Measurements from ENCODE around the gene ADGRD2.

ADGRD2 gene

DNA sequence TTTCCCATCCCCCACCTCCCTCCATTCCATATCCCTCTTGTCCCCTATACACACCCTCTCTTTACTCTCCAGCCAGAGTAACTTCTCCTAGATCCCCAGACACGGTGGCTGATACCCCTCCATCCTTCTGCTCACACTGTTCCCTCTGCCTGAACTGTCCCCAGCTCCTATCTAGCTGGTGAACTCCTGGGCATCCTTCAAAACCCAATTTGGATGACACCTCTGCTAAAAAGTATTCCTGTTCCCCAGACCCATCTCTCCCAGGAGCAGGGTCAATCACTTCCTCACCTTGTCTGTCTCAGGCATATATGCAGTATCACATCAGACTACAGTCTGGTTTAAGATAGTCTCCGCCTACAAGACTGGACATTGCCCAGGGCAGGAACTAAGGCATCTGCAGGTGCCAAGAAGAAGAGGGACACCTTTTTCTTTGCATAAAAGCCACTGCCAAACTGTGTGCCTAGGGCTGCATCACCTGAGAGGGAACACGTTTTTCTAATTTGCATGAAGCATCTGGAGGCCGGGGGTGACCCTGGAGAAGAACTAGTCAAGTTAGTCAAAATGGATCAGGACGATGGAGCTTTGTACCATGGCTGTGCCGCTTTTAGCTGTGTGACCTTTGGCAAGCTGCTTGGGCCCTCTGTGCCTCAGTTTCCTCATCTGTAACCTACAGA lies 29.8 kb downstream of the ADGRD2 start:
- no peak overlapping the region for H4K91ac ChIP-seq (ENCODE audit: low read length)
- H3K4me2 ChIP-seq (ENCODE audit: low read length, poor library complexity, severe bottlenecking): no peak overlapping the region
- no peak overlapping the region for H2BK12ac ChIP-seq (ENCODE audit: low read length in 2 of 2)
- no peak overlapping the region for H2AK5ac ChIP-seq (ENCODE audit: low read length, severe bottlenecking)
- no peak overlapping the region for H2BK120ac ChIP-seq (ENCODE audit: low read depth, low read length)
- no peak overlapping the region for H3K4me3 ChIP-seq (ENCODE audit: insufficient read depth in 1 of 2, low read depth in 1 of 2, low read length in 2 of 2)
- H4K8ac ChIP-seq (ENCODE audit: low read length): no peak overlapping the region
- no peak overlapping the region for H2BK15ac ChIP-seq (ENCODE audit: low read depth, poor library complexity, severe bottlenecking)
- 76% methylated on average over 6 of the region's 6 CpGs for whole genome bisulfite sequencing
- H3K23ac ChIP-seq (ENCODE audit: low read length in 2 of 2): no peak overlapping the region
- no peak overlapping the region for H3K4ac ChIP-seq (ENCODE audit: low read depth in 1 of 2, low read length in 2 of 2)
- no peaks in the 10 kb centered on the region for H3K9me3 ChIP-seq (ENCODE audit: control insufficient read depth, low read length)
- H2BK5ac ChIP-seq (ENCODE audit: low read depth, low read length, poor library complexity, severe bottlenecking): no peak overlapping the region
- no peak overlapping the region for H3K14ac ChIP-seq (ENCODE audit: low read length in 2 of 2)
- no peaks in the 10 kb centered on the region for H3K79me1 ChIP-seq (replicated peaks; ENCODE audit: low read length, poor library complexity, severe bottlenecking)
- DNase-seq: no peak
- H3K27ac ChIP-seq (ENCODE audit: low read length, poor library complexity, severe bottlenecking): no peak overlapping the region
- H3K18ac ChIP-seq (ENCODE audit: low read depth in 1 of 2, low read length in 2 of 2): no peak overlapping the region
- H2AFZ ChIP-seq (ENCODE audit: low read depth, low read length): no peak overlapping the region
- peaks cover 11% of the 10 kb centered on the region for H3K4me1 ChIP-seq (ENCODE audit: control insufficient read depth, insufficient read depth, low read depth, low read length)
- no peak overlapping the region for H3K9ac ChIP-seq (ENCODE audit: low read length)
- peaks cover 70 to 86% of the 10 kb centered on the region in 2 experiments for H3K27me3 ChIP-seq (ENCODE audit: control insufficient read depth in 1 of 2, insufficient read depth in 1 of 2, low read length in 2 of 2)
- H3K36me3 ChIP-seq (ENCODE audit: control insufficient read depth in 1 of 2, insufficient read depth in 2 of 2, low read depth in 1 of 2, low read length in 2 of 2): no peaks in the 10 kb centered on the region

DNA sequence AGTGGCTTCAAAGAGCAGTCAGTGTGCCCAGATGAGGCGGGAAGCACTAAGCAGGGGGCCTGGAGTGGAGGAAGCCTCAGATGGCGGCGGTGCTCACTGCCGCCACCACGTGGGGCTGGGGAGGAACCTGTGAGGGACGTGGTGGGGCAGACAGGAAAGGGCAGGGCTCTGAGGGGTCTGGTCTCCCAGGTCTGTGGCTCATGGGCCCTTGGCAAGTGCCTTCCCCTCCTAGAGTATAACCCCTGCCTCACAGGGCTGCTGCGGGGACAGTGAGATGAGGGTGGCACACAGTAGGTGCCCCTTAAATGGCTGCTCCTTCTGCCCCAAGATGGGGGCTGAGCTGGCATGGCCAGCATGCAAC lies 30.4 kb downstream of the ADGRD2 start:
- H3K23ac ChIP-seq (ENCODE audit: low read length in 2 of 2): no peak overlapping the region
- 21% methylated on average over 6 of the region's 7 CpGs for WGBS
- no peaks in the 10 kb centered on the region for H3K36me3 ChIP-seq (ENCODE audit: control insufficient read depth in 1 of 2, insufficient read depth in 2 of 2, low read depth in 1 of 2, low read length in 2 of 2)
- H3K27ac ChIP-seq (ENCODE audit: low read length, poor library complexity, severe bottlenecking): no peak overlapping the region
- H4K8ac ChIP-seq (ENCODE audit: low read length): no peak overlapping the region
- no peak overlapping the region for H4K91ac ChIP-seq (ENCODE audit: low read length)
- H2BK120ac ChIP-seq (ENCODE audit: low read depth, low read length): no peak overlapping the region
- H3K4me3 ChIP-seq (ENCODE audit: insufficient read depth in 1 of 2, low read depth in 1 of 2, low read length in 2 of 2): no peak overlapping the region
- no peak overlapping the region for H2AK5ac ChIP-seq (ENCODE audit: low read length, severe bottlenecking)
- no peaks in the 10 kb centered on the region for H3K79me1 ChIP-seq (replicated peaks; ENCODE audit: low read length, poor library complexity, severe bottlenecking)
- H3K4ac ChIP-seq (ENCODE audit: low read depth in 1 of 2, low read length in 2 of 2): no peak overlapping the region
- no peak overlapping the region for H3K18ac ChIP-seq (ENCODE audit: low read depth in 1 of 2, low read length in 2 of 2)
- no peak overlapping the region for H3K4me2 ChIP-seq (ENCODE audit: low read length, poor library complexity, severe bottlenecking)
- H3K14ac ChIP-seq (ENCODE audit: low read length in 2 of 2): no peak overlapping the region
- DNase-seq: peak; percentile 26
- no peak overlapping the region for H3K9ac ChIP-seq (ENCODE audit: low read length)
- no peak overlapping the region for H2BK12ac ChIP-seq (ENCODE audit: low read length in 2 of 2)
- no peak overlapping the region for H2AFZ ChIP-seq (ENCODE audit: low read depth, low read length)
- H3K27me3 ChIP-seq (ENCODE audit: control insufficient read depth in 1 of 2, insufficient read depth in 1 of 2, low read length in 2 of 2): peaks cover 67 to 86% of the 10 kb centered on the region in 2 experiments
- no peak overlapping the region for H2BK5ac ChIP-seq (ENCODE audit: low read depth, low read length, poor library complexity, severe bottlenecking)
- H2BK15ac ChIP-seq (ENCODE audit: low read depth, poor library complexity, severe bottlenecking): no peak overlapping the region
- no peaks in the 10 kb centered on the region for H3K9me3 ChIP-seq (ENCODE audit: control insufficient read depth, low read length)
- H3K4me1 ChIP-seq (ENCODE audit: control insufficient read depth, insufficient read depth, low read depth, low read length): peaks cover 11% of the 10 kb centered on the region

DNA sequence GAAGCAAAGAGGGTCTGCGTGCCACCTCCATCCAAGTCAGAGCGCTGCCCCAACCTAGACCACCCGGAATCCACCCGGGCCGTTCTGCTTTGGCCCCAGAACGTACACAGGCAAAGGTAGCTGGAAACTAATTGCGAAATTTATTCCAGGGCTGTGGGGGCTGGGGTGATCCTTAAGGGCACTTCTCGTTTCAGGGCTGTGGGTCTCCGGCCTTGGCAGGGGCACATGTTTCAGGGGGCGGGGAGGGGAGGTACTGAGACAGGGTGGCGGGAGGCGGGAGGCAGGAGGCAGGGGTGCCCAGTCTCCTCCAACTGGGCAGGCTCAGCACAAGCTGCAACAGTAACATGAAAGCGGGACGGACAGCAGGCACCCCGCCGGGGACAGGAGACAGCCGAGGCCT lies 30.9 kb downstream of the ADGRD2 start:
- Histone ChIP-seq H3K27ac (ENCODE audit: low read length, poor library complexity, severe bottlenecking) (no peak overlapping the region), H2BK120ac (ENCODE audit: low read depth, low read length) (no peak overlapping the region), H3K23ac (ENCODE audit: low read length in 2 of 2) (no peak overlapping the region), H3K79me1 (replicated peaks; ENCODE audit: low read length, poor library complexity, severe bottlenecking) (no peaks in the 10 kb centered on the region), H3K14ac (ENCODE audit: low read length in 2 of 2) (no peak overlapping the region), H3K18ac (ENCODE audit: low read depth in 1 of 2, low read length in 2 of 2) (no peak overlapping the region), H3K36me3 (ENCODE audit: control insufficient read depth in 1 of 2, insufficient read depth in 2 of 2, low read depth in 1 of 2, low read length in 2 of 2) (no peaks in the 10 kb centered on the region), H3K4me1 (ENCODE audit: control insufficient read depth, insufficient read depth, low read depth, low read length) (peaks cover 11% of the 10 kb centered on the region), H2BK15ac (ENCODE audit: low read depth, poor library complexity, severe bottlenecking) (no peak overlapping the region), H2BK12ac (ENCODE audit: low read length in 2 of 2) (no peak overlapping the region), H2AFZ (ENCODE audit: low read depth, low read length) (no peak overlapping the region), H2AK5ac (ENCODE audit: low read length, severe bottlenecking) (no peak overlapping the region), H3K4me3 (ENCODE audit: insufficient read depth in 1 of 2, low read depth in 1 of 2, low read length in 2 of 2) (no peak overlapping the region), H3K9ac (ENCODE audit: low read length) (no peak overlapping the region), H3K27me3 (ENCODE audit: control insufficient read depth in 1 of 2, insufficient read depth in 1 of 2, low read length in 2 of 2) (peaks cover 63 to 86% of the 10 kb centered on the region in 2 experiments), H3K4ac (ENCODE audit: low read depth in 1 of 2, low read length in 2 of 2) (no peak overlapping the region), H2BK5ac (ENCODE audit: low read depth, low read length, poor library complexity, severe bottlenecking) (no peak overlapping the region), H3K9me3 (ENCODE audit: control insufficient read depth, low read length) (no peaks in the 10 kb centered on the region), H4K91ac (ENCODE audit: low read length) (no peak overlapping the region), H3K4me2 (ENCODE audit: low read length, poor library complexity, severe bottlenecking) (no peak overlapping the region), H4K8ac (ENCODE audit: low read length) (no peak overlapping the region)
- 87% methylated on average over 17 of the region's 17 CpGs for WGBS
- DNase-seq: no peak

DNA sequence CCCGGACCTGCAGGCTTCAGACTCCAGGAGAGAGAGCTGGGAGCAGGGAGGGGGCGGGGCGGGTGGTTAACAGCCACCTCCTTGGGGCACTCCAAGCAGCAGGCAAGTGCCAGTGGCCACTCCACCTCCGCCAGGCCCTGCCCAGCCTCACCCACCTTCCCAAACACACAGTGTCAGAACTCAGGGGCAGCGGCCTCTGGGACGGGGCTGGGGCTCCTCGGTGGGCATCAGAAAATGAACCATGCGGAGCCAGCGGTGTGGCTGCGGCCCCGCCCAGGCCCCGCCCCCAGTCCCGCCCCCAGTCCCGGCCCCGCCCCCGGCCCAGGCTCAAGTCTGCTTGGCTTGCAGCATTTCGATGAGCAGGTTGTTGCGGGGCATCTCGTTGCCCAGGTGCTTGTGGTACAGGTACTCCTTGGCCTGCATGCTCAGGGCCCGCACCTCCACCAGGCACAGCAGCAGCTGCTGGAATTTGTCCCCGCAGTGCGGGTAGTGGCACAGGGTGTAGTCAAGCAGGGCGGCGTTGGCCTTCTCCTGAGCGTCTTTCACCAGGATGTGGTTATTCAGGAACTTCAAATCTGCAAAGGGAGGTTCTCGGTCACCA lies 32.3 kb downstream of the ADGRD2 start:
- no peak overlapping the region for H2AFZ ChIP-seq (ENCODE audit: low read depth, low read length)
- H2BK120ac ChIP-seq (ENCODE audit: low read depth, low read length): no peak overlapping the region
- 80% methylated on average over 13 of the region's 26 CpGs for WGBS
- no peak overlapping the region for H3K23ac ChIP-seq (ENCODE audit: low read length in 2 of 2)
- H2AK5ac ChIP-seq (ENCODE audit: low read length, severe bottlenecking): no peak overlapping the region
- no peak overlapping the region for H3K4me2 ChIP-seq (ENCODE audit: low read length, poor library complexity, severe bottlenecking)
- no peak overlapping the region for H4K8ac ChIP-seq (ENCODE audit: low read length)
- H2BK12ac ChIP-seq (ENCODE audit: low read length in 2 of 2): no peak overlapping the region
- H3K9me3 ChIP-seq (ENCODE audit: control insufficient read depth, low read length): no peaks in the 10 kb centered on the region
- H3K36me3 ChIP-seq (ENCODE audit: control insufficient read depth in 1 of 2, insufficient read depth in 2 of 2, low read depth in 1 of 2, low read length in 2 of 2): no peaks in the 10 kb centered on the region
- H3K4me1 ChIP-seq (ENCODE audit: control insufficient read depth, insufficient read depth, low read depth, low read length): peaks cover 9% of the 10 kb centered on the region
- H3K9ac ChIP-seq (ENCODE audit: low read length): no peak overlapping the region
- no peak overlapping the region for H4K91ac ChIP-seq (ENCODE audit: low read length)
- H2BK5ac ChIP-seq (ENCODE audit: low read depth, low read length, poor library complexity, severe bottlenecking): no peak overlapping the region
- H3K27ac ChIP-seq (ENCODE audit: low read length, poor library complexity, severe bottlenecking): no peak overlapping the region
- H3K27me3 ChIP-seq (ENCODE audit: control insufficient read depth in 1 of 2, insufficient read depth in 1 of 2, low read length in 2 of 2): peaks cover 63 to 86% of the 10 kb centered on the region in 2 experiments
- no peak overlapping the region for H3K14ac ChIP-seq (ENCODE audit: low read length in 2 of 2)
- H3K4ac ChIP-seq (ENCODE audit: low read depth in 1 of 2, low read length in 2 of 2): no peak overlapping the region
- H3K4me3 ChIP-seq (ENCODE audit: insufficient read depth in 1 of 2, low read depth in 1 of 2, low read length in 2 of 2): peak overlapping the region in 1 of 2 experiments; percentile 7
- no peak overlapping the region for H3K18ac ChIP-seq (ENCODE audit: low read depth in 1 of 2, low read length in 2 of 2)
- no peaks in the 10 kb centered on the region for H3K79me1 ChIP-seq (replicated peaks; ENCODE audit: low read length, poor library complexity, severe bottlenecking)
- DNase-seq: no peak
- no peak overlapping the region for H2BK15ac ChIP-seq (ENCODE audit: low read depth, poor library complexity, severe bottlenecking)

Data from mesenchymal stem cell (in vitro differentiated cells and primary cell).